Keratinocyte (primary cell): ENCODE data around the gene PAX7. TPM values are rescaled to one million over a fixed set of nuclear protein-coding genes. Genes with fewer than 3 reads are reported as not detected.

Experiments
- DNase-seq: peaks from one replicate; pipeline ENCODE4 v3.0.0-alpha.2; 2011; ENCODE audit warnings: low read depth, missing footprints, low spot score
- FAIRE-seq: peaks from 2 replicates; lab custom pipeline; 2011; peaks lifted over from hg19 to GRCh38; lab: Jason Lieb, UNC
- H2AFZ ChIP-seq: 2 replicates; pipeline ENCODE4 v1.6.0; 2012; ENCODE audit warnings: low read length, control low read depth, inconsistent platforms; ENCODE audit not compliant: control insufficient read depth
- H3K27ac ChIP-seq: 2 replicates; pipeline ENCODE4 v1.5.1; 2011; ENCODE audit warnings: low read length; ENCODE audit not compliant: control insufficient read depth, insufficient read depth
- H3K27me3 ChIP-seq: 3 replicates; pipeline ENCODE4 v1.6.0; 2011; ENCODE audit warnings: low read length; ENCODE audit not compliant: control insufficient read depth, insufficient read depth; ENCODE audit errors: extremely low read depth
- H3K36me3 ChIP-seq, 2 experiments: 2 replicates in 1 of 2; 3 replicates in 1 of 2; pipeline ENCODE4 v1.5.1; 2011; ENCODE audit warnings: low read length in 2 of 2, mild to moderate bottlenecking in 1 of 2; ENCODE audit not compliant: control insufficient read depth in 2 of 2, insufficient read depth in 2 of 2; ENCODE audit errors: extremely low read depth in 1 of 2
- H3K4me1 ChIP-seq: 3 replicates; pipeline ENCODE4 v1.5.1; 2011; ENCODE audit warnings: low read length; ENCODE audit not compliant: control insufficient read depth, insufficient read depth; ENCODE audit errors: extremely low read depth
- H3K4me2 ChIP-seq: 3 replicates; pipeline ENCODE4 v1.6.0; 2011; ENCODE audit warnings: low read depth, low read length; ENCODE audit not compliant: control insufficient read depth, insufficient read depth; ENCODE audit errors: extremely low read depth
- H3K4me3 ChIP-seq, 3 experiments: fragments of 200-600 bp in 1 of 3; sonication (generic) in 1 of 3; 2 replicates in 2 of 3; 3 replicates in 1 of 3; pipeline ENCODE4 v1.5.1; 2011 to 2016; ENCODE audit warnings: low read length in 3 of 3, mild to moderate bottlenecking in 3 of 3, control low read depth in 2 of 3, inconsistent platforms in 1 of 3, low read depth in 1 of 3, mixed read lengths in 1 of 3, mixed run types in 1 of 3, moderate library complexity in 1 of 3; ENCODE audit not compliant: control insufficient read depth in 2 of 3, insufficient read depth in 2 of 3; ENCODE audit errors: extremely low read depth in 1 of 3
- H3K79me2 ChIP-seq: 2 replicates; pipeline ENCODE4 v1.6.0; 2012; ENCODE audit warnings: low read length; ENCODE audit not compliant: control insufficient read depth, insufficient read depth
- H3K9ac ChIP-seq: 3 replicates; pipeline ENCODE4 v1.6.0; 2011; ENCODE audit warnings: low read length; ENCODE audit not compliant: control insufficient read depth, insufficient read depth; ENCODE audit errors: extremely low read depth
- H3K9me1 ChIP-seq: 3 replicates; pipeline ENCODE4 v1.6.0; 2011; ENCODE audit warnings: low read length; ENCODE audit not compliant: control insufficient read depth, insufficient read depth; ENCODE audit errors: extremely low read depth
- H3K9me3 ChIP-seq: 2 replicates; pipeline ENCODE4 v1.5.1; 2012; ENCODE audit warnings: low read depth, low read length; ENCODE audit not compliant: control insufficient read depth
- H4K20me1 ChIP-seq: 3 replicates; pipeline ENCODE4 v1.6.0; 2011; ENCODE audit warnings: low read length; ENCODE audit not compliant: control insufficient read depth, insufficient read depth; ENCODE audit errors: extremely low read depth
- CTCF ChIP-seq, 3 experiments: IDR thresholded peaks in 1 of 3; conservative IDR thresholded peaks in 1 of 3; optimal IDR thresholded peaks in 1 of 3; 2 replicates in 2 of 3; 3 replicates in 1 of 3; pipeline versions ENCODE3 to v1.5.1; 2011; ENCODE audit warnings: low read length in 3 of 3, mild to moderate bottlenecking in 3 of 3, moderate library complexity in 2 of 3, control low read depth in 1 of 3, inconsistent platforms in 1 of 3; ENCODE audit not compliant: insufficient read depth in 2 of 3; ENCODE audit errors: extremely low read depth in 1 of 3
- EZH2 ChIP-seq: IDR thresholded peaks from one replicate; pipeline ENCODE4 v1.6.1; 2012; ENCODE audit warnings: inconsistent platforms, mild to moderate bottlenecking, low read length, moderate library complexity
- dilution Hi-C: fragments of 300-500 bp; cut with MboI; formaldehyde crosslinking; loops from one replicate; pipeline ENCODE4 v1.7.0; 2020; ENCODE audit warnings: low sequenced_read_pairs; ENCODE audit not compliant: extremely low pct_ligation_motif_present
- polyA plus RNA-seq, 5 experiments: library from polyadenylated mRNA; depleted of rRNA in 3 of 5; stranded (reverse) in 3 of 5; stranded (forward) in 1 of 5; unstranded in 1 of 5; fragments of >200 nt; gene quantifications; 1 replicate in 1 of 5; 2 replicates in 3 of 5; 3 replicates in 1 of 5; pipeline versions ENCODE4 v1.2.1 to v1.2.3, GENCODE V29; 2011 to 2012; ENCODE audit warnings: missing spikeins in 2 of 5, low read depth in 1 of 5, low replicate concordance in 1 of 5

The PAX7 gene
- polyA plus RNA-seq, 1 donor (not counting 4 experiments of a cell fraction or from before 2014, with no cell fraction given) = not detected

- Histone ChIP-seq H3K9me3 (no peaks in the 10 kb centered on the region), H3K4me1 (peaks cover 6% of the 10 kb centered on the region), H3K4me3 (no peak overlapping the region), H3K79me2 (no peaks in the 10 kb centered on the region), H2AFZ (no peak overlapping the region), H3K4me2 (no peak overlapping the region), H3K36me3 (no peaks in the 10 kb centered on the region), H3K9ac (no peak overlapping the region), H3K27ac (no peak overlapping the region), H3K27me3 (peaks cover 98% of the 10 kb centered on the region), H3K9me1 (no peaks in the 10 kb centered on the region), H4K20me1 (peaks cover 3% of the 10 kb centered on the region)
- FAIRE-seq (no peak), DNase-seq (no peak)
- dilution Hi-C loops = no loop called here
- TF ChIP-seq EZH2 (peak; percentile 99), CTCF (optimal IDR thresholded peaks at IDR 0.05 in 1 of 3, IDR thresholded peaks at IDR 0.05 in 1 of 3, conservative IDR thresholded peaks at IDR 0.05 in 1 of 3; ENCODE audit: extremely low read depth in 1 of 3, insufficient read depth in 2 of 3, low read length in 3 of 3) (no peak)
Observed at GRCh38 chr1:18641005-18641941, 10.6 kb downstream of the PAX7 start.

- no peak for FAIRE-seq
- peaks cover 96% of the 10 kb centered on the region for H3K27me3 ChIP-seq
- H4K20me1 ChIP-seq = peaks cover 3% of the 10 kb centered on the region
- no peaks in the 10 kb centered on the region for H3K9me1 ChIP-seq
- no peak overlapping the region for H3K4me3 ChIP-seq
- no peak overlapping the region for H3K27ac ChIP-seq
- no peak for DNase-seq
- TF ChIP-seq CTCF (optimal IDR thresholded peaks at IDR 0.05 in 1 of 3, IDR thresholded peaks at IDR 0.05 in 1 of 3, conservative IDR thresholded peaks at IDR 0.05 in 1 of 3; ENCODE audit: extremely low read depth in 1 of 3, insufficient read depth in 2 of 3, low read length in 3 of 3) (no peak), EZH2 (no peak)
- H3K36me3 ChIP-seq = no peaks in the 10 kb centered on the region
- dilution Hi-C loops = no loop called here
- H3K9ac ChIP-seq = no peak overlapping the region
- H3K9me3 ChIP-seq = no peaks in the 10 kb centered on the region
- no peak overlapping the region for H3K4me2 ChIP-seq
- peaks cover 5% of the 10 kb centered on the region for H3K4me1 ChIP-seq
- H3K79me2 ChIP-seq = no peaks in the 10 kb centered on the region
- no peak overlapping the region for H2AFZ ChIP-seq
Observed at GRCh38 chr1:18642278-18643095, 11.8 kb downstream of the PAX7 start.
